Tibial nerve (tissue), 4 donors: ENCODE results near the gene SLC9A9. TPM values are rescaled to one million over a fixed set of nuclear protein-coding genes. Genes with fewer than 3 reads are reported as not detected.

Experiments used
- DNase-seq, 2 donors: peaks; one replicate each; pipeline ENCODE4 v3.0.0-alpha.2; 2019; ENCODE audit warnings: low spot score in 2 of 2
- H3K27ac ChIP-seq, 4 donors: fragments of 200-600 bp; sonication (generic) in 3 of 4; one replicate each; pipeline ENCODE4 v1.5.1; 2017 to 2019; ENCODE audit warnings: mild to moderate bottlenecking in 1 of 4
- H3K27me3 ChIP-seq, 2 donors: fragments of 200-600 bp; sonication (generic) in 1 of 2; one replicate each; pipeline versions ENCODE4 v1.5.1 to v1.6.0; 2017 to 2019
- H3K36me3 ChIP-seq, 3 donors: fragments of 200-600 bp; sonication (generic); one replicate each; pipeline ENCODE4 v1.5.1; 2018 to 2019
- H3K4me1 ChIP-seq, 4 donors: fragments of 200-600 bp; sonication (generic) in 3 of 4; one replicate each; pipeline ENCODE4 v1.5.1; 2017 to 2019
- H3K4me3 ChIP-seq, 4 donors: fragments of 200-600 bp; sonication (generic) in 3 of 4; one replicate each; pipeline ENCODE4 v1.5.1; 2017 to 2019; ENCODE audit warnings: mild to moderate bottlenecking in 1 of 4, moderate library complexity in 1 of 4
- H3K9me3 ChIP-seq, 4 donors: fragments of 200-600 bp; sonication (generic) in 3 of 4; one replicate each; pipeline ENCODE4 v1.5.1; 2017 to 2019
- CTCF ChIP-seq, 5 experiments: fragments of 200-600 bp in 3 of 5; fragments of 450-650 bp in 2 of 5; sonication (generic) in 3 of 5; IDR thresholded peaks; one replicate each; pipeline ENCODE4 v1.5.1; 2016 to 2019; ENCODE audit warnings: antibody characterized with exemption in 5 of 5, mild to moderate bottlenecking in 3 of 5, moderate library complexity in 2 of 5
- EP300 ChIP-seq, 2 donors: sonication (generic); formaldehyde crosslinking; IDR thresholded peaks; one replicate each; pipeline ENCODE4 v1.6.1; 2017; ENCODE audit warnings: antibody characterized with exemption in 2 of 2, mild to moderate bottlenecking in 1 of 2
- POLR2A ChIP-seq, 2 donors: fragments of 450-650 bp; IDR thresholded peaks; one replicate each; pipeline ENCODE4 v1.6.1; 2017; ENCODE audit warnings: antibody characterized with exemption in 2 of 2, mild to moderate bottlenecking in 2 of 2, moderate library complexity in 2 of 2
- WGBS, 2 donors: methylation state at CpG; one replicate each; pipeline ENCODE4 v1.1.5; 2018; 5-methylcytosine and 5-hydroxymethylcytosine counted together
- total RNA-seq, 4 donors: library from RNA; depleted of rRNA; stranded (reverse); fragments of >200 nt; gene quantifications; one replicate each; pipeline ENCODE4 v1.1.0, GENCODE V29; 2016

SLC9A9 gene
- total RNA-seq, 4 donors from 2014 or later = 7.6 to 11.1 (median 9.2) TPM

GRCh38 chr3:143252931-143253330 lies 595.3 kb downstream of the SLC9A9 start:
- H3K4me3 ChIP-seq = no peak overlapping the region
- no peak for DNase-seq
- no peaks in the 10 kb centered on the region for H3K36me3 ChIP-seq
- H3K27ac ChIP-seq = no peak overlapping the region
- H3K27me3 ChIP-seq = no peaks in the 10 kb centered on the region
- no peak for TF ChIP-seq EP300 (IDR thresholded peaks at IDR 0.05)
- TF ChIP-seq CTCF (IDR thresholded peaks at IDR 0.05) = no peak
- TF ChIP-seq POLR2A (IDR thresholded peaks at IDR 0.05) = no peak
- H3K4me1 ChIP-seq = no peaks in the 10 kb centered on the region
- H3K9me3 ChIP-seq = no peaks in the 10 kb centered on the region
- 80 to 87% methylated on average over 6 of the region's 6 CpGs for WGBS, 2 donors

GRCh38 chr3:143249014-143249413 lies 599.3 kb downstream of the SLC9A9 start:
- no peak for DNase-seq
- 97% methylated on average over 2 of the region's 2 CpGs for WGBS, 2 donors
- Histone ChIP-seq H3K36me3 (no peaks in the 10 kb centered on the region), H3K27ac (no peak overlapping the region), H3K9me3 (no peaks in the 10 kb centered on the region), H3K4me3 (no peak overlapping the region), H3K4me1 (no peaks in the 10 kb centered on the region), H3K27me3 (no peaks in the 10 kb centered on the region)
- no peak for TF ChIP-seq EP300 (IDR thresholded peaks at IDR 0.05)
- no peak for TF ChIP-seq CTCF (IDR thresholded peaks at IDR 0.05)
- no peak for TF ChIP-seq POLR2A (IDR thresholded peaks at IDR 0.05)

- WGBS, 2 donors = 60 to 76% methylated on average over 3 of the region's 3 CpGs
- DNase-seq = no peak
Measured at GRCh38 chr3:143247073-143247472, 601.2 kb downstream of the SLC9A9 start.

GRCh38 chr3:143245692-143246091 lies 602.6 kb downstream of the SLC9A9 start:
- 87 to 90% methylated on average over 4 of the region's 4 CpGs for WGBS, 2 donors
- Histone ChIP-seq H3K4me3 (no peak overlapping the region), H3K36me3 (no peaks in the 10 kb centered on the region), H3K9me3 (no peaks in the 10 kb centered on the region), H3K27ac (no peak overlapping the region), H3K4me1 (no peaks in the 10 kb centered on the region), H3K27me3 (no peaks in the 10 kb centered on the region)
- TF ChIP-seq POLR2A (IDR thresholded peaks at IDR 0.05) (no peak), CTCF (IDR thresholded peaks at IDR 0.05) (no peak), EP300 (IDR thresholded peaks at IDR 0.05) (no peak)
- no peak for DNase-seq

More at GRCh38 chr3:143247073-143247472, 601.2 kb downstream of the SLC9A9 start:
- no peaks in the 10 kb centered on the region for H3K4me1 ChIP-seq
- no peak overlapping the region for H3K27ac ChIP-seq
- H3K9me3 ChIP-seq = no peaks in the 10 kb centered on the region
- H3K4me3 ChIP-seq = no peak overlapping the region
- no peak for TF ChIP-seq CTCF (IDR thresholded peaks at IDR 0.05)
- no peak for TF ChIP-seq EP300 (IDR thresholded peaks at IDR 0.05)
- no peak for TF ChIP-seq POLR2A (IDR thresholded peaks at IDR 0.05)
- no peaks in the 10 kb centered on the region for H3K27me3 ChIP-seq
- no peaks in the 10 kb centered on the region for H3K36me3 ChIP-seq

- DNase-seq = no peak
- no peak overlapping the region for H3K27ac ChIP-seq
- no peaks in the 10 kb centered on the region for H3K9me3 ChIP-seq
- H3K4me3 ChIP-seq = no peak overlapping the region
- no peaks in the 10 kb centered on the region for H3K27me3 ChIP-seq
- no peak for TF ChIP-seq CTCF (IDR thresholded peaks at IDR 0.05)
- TF ChIP-seq EP300 (IDR thresholded peaks at IDR 0.05) = no peak
- TF ChIP-seq POLR2A (IDR thresholded peaks at IDR 0.05) = no peak
- H3K36me3 ChIP-seq = no peaks in the 10 kb centered on the region
- 82 to 89% methylated on average over 9 of the region's 9 CpGs for WGBS, 2 donors
- no peaks in the 10 kb centered on the region for H3K4me1 ChIP-seq
Measured at GRCh38 chr3:143244516-143245063, 603.7 kb downstream of the SLC9A9 start.
